ACHN (cell line): Measurements from ENCODE around the gene RNF157.
"Not testable (repeated sequence)": the region's sequence is repeated elsewhere in the genome, so short reads cannot be mapped to it uniquely, and the experiment has no call there.

Experiments
- DNase-seq: peaks from one replicate; pipeline ENCODE4 v3.0.0-alpha.2; 2015
- in situ Hi-C: cut with HindIII; loops from 2 replicates; pipeline ENCODE4 v1.10.0; 2017; ENCODE audit warnings: low sequenced_read_pairs, low pct_ligation_motif_present, low pct_unique_long_range_greater_than_20kb

Gene RNF157

GRCh38 chr17:76241691-76242255, 1.5 kb upstream of the RNF157 start:
- no peak for DNase-seq
- in situ Hi-C loops, result no loop called here

- in situ Hi-C loops, result no loop called here
- DNase-seq, result no peak
These were observed 878 bp upstream of the RNF157 start for GRCh38 chr17:76241204-76241538.

DNA sequence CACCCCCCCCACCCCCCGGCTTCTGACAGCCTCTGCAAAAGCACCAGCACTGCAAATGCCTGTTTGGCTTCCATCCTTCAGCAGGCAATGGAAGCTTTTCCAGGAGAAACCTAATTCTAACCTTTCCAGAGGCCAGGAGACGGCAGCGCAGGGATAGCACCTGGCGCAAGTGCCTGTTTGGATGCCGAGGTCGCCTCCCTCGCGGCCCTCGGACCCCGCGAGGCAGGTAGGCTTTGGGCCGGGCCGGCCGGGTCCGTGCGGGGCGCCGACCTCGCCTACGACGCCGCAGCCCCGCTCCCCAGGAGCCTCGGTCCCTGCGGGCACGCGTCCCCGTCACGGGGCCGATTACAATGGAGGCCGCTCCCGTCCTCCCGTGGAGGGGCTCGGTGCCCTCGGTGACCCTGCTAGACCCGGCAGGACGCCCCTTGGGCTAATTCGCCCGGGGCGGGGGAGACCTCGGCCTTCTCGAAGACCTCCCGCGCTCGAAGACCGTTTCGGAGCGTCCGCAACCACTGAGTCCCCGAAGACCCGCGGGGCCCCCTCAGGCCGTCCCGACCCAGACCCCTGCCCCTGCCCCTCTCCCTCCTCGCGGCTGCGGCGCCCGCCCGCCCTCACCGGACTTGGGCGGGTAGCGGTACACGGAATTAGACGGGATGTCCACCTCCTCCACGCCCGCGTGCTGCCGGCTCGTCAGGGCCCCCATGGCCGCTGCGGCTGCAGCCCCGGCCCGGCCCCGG, 587 bp downstream of the RNF157 start:
- in situ Hi-C loops, result no loop called here
- DNase-seq, result peak; percentile 20

DNA sequence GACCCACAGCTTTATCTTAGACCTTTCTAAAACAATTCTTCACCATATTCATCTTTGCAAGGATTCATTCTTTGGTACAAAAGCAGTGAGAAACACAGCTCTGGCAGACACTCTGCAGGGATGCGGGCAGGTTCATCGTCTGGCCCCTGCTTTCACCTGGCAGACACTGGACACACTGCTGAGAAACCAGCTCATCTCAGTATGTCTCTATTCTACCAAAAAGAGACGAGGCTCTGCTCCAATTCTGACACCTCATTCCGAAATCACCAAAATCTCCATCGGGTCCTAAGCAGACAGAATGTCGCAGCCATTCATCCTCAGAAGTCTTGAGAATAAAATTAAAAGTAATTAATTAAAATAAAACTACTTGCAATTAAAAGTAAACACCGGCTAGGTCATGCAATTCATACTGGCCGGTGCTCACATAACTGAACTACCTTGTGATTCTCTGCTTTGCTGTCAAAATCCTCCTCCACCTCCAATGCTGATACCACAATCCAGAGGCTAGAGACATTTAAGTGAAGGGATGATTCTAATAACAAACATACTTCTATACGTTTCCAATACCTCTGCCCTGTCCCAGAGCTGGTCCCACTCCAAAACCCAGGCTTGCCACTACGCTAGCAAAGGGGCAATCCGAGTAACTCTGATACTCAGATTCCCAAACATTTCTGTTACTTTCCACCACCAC, 1.3 kb downstream of the RNF157 start:
- DNase-seq, result no peak
- in situ Hi-C loops, result no loop called here

- in situ Hi-C loops, result no loop called here
- peak; percentile 72 for DNase-seq
These were observed 2.4 kb downstream of the RNF157 start for GRCh38 chr17:76237859-76238313.

DNA sequence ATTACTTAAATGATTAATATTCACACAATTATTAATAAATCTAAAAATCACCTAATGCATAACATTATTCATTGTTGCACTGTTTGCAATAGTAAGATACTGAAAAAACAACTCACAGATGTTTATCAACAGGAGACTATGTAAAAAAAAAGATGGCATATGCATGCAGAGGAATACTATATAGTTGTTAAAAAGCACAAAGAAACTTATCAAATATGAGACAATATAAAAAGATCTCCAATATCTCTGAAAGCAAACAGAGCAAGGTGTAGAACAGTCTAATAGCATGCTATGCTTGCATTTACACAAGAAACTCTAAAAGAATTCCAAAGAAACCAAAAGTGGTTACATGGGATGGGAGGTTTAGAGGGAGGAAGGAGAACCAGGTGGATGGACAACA, 3.7 kb downstream of the RNF157 start:
- no peak for DNase-seq
- in situ Hi-C loops, result no loop called here

DNA sequence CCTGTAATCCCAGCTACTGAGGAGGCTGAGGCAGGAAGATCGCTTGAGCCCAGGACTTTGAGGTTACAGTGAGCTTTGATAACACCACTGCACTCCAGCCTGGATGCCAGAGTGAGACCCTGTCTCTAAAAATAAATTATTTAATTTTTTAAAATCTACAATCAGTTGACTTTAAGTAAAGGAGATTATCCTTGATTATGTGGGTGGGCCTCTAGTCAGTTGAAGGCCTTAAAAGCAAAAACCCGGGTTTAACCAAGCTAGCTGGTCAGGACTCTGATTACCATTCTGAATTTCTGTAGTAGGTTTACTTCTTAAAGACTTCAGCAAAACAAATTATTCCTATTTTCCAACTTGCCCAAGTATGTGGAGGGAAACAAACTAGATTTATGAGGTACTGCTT, 4.4 kb downstream of the RNF157 start:
- DNase-seq, result no peak
- in situ Hi-C loops, result no loop called here

DNA sequence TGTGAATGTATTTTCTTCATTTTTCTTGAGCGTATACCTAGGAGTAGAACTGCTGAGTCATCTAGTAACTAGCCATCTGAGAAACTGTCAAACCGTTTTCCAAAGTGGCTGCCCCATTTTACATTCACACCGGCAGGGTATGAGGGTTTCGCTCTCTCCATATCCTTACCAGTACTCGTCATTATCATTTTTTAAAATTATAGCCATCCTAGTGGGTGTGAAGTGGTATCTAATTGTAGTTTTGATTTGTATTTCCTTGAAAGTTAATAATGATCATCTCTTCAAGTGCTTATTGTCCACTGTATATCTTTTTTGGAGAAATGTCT, 6.0 kb downstream of the RNF157 start:
- in situ Hi-C loops, result no loop called here

GRCh38 chr17:76233588-76234353, 6.5 kb downstream of the RNF157 start:
- no peak for DNase-seq
- in situ Hi-C loops, result no loop called here

More for the DNA sequence above, 6.0 kb downstream of the RNF157 start:
- DNase-seq, result no peak

GRCh38 chr17:76232342-76232741, 8.0 kb downstream of the RNF157 start:
- in situ Hi-C loops, result no loop called here
- DNase-seq, result no peak

GRCh38 chr17:76226749-76227148, 13.5 kb downstream of the RNF157 start:
- in situ Hi-C loops, DNase-seq: not testable (repeated sequence)

DNA sequence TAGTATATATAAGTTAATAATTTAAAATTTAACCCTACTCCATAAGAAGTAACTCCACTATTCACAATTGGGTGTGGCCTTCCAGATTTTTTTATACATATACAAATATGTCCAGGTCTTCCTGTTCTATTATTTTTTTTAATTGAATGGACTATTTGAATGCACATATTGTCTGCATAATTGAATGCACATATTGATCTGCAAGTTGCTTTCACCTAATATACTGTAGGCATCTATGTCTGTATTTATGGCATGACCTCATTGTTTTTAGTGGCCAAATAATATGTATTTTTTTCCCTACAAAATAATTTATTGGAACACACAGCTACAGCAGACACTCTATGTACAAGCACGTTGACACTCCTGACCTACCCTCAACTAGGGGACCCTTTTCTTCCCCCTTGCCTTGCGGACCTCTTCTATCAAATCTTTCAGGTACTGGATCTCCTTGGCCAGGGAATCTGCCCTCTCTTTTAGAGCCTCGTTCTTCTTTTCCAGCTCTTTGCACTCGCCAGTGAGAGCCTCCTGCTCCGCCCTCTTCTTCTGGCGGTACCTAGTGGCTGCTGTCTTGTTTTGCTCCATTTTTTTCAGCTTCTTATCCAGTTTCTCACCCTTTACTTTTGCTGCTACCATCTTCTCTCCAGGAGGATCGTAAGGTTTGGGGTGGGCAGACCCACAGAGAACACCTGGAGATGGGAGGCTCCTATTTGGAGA, 14.8 kb downstream of the RNF157 start:
- DNase-seq, in situ Hi-C loops: not testable (repeated sequence)

DNA sequence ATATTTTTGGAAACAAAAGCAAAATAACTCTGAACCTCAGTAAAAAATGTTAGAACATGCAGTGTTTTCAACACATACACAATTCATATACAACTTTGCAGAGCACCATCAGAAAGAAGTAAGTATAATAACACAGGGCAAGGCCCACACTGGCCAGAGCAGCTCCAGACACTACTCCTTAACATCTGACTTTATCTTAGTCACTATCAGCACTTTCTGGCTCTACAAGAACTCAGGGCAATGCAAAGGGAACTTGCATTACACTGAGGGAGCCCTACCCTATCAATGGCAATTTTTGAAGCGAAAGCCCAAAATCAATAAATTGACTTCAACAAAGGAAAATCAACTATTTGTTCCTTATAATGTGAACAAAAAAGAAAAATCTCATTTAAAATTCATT, 16.5 kb downstream of the RNF157 start:
- in situ Hi-C loops, result no loop called here
- no peak for DNase-seq

DNA sequence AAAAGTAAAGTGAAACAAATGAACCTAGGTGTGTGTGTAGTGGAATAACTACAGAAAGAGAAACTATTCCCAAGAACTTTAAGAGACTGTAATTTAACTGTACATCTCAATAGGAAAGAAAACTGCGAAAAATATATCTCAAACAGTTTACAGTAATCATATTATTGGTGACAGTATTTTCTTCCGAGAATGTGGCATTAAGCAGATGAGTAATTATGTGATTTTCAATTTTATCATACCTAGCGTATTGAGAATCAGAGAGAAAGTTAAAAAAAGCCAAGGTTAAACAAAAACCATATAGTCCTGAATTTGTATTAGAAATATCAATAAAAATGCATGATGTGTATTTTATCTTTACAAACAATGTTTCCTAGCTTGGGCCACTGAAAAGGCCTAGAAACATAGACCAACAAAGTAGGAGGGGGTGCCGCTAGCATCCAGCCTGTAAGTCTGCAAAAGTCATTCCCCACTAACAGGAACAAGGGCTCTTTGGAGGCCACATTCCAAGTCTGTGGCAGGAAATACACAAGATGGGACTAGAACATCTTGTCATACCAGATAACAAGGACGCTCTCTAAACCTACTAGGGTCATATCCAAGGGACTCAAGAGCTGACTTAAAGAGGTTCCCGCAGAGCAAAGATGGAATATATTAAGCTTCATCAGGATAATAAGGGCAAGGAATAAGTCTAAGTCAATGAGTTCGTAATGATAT, 20.5 kb downstream of the RNF157 start:
- in situ Hi-C loops, result no loop called here

GRCh38 chr17:76217081-76217480, 23.2 kb downstream of the RNF157 start:
- in situ Hi-C loops, result no loop called here
- no peak for DNase-seq

More for the DNA sequence above, 20.5 kb downstream of the RNF157 start:
- no peak for DNase-seq

- in situ Hi-C loops, result no loop called here
- DNase-seq, result no peak
These were observed 26.8 kb downstream of the RNF157 start for GRCh38 chr17:76213491-76213890.

DNA sequence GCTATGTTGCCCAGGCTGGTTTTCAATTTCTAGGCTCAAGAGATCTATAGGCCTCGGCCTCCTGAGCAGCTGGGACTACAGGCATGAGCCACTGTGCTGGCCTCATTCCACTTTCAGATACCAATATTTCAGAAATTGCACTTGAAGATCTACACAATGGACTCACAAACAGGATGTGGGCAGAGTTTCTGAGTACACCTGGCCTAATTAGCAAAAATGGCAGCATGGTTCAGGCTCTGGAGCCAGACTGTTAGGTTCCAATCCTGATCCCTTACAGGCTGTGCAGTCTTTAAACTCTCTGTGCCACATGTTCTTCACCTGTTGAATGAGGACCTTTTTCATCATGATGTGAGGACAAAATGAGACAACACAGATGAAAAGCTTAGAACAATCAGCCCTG, 32.2 kb downstream of the RNF157 start:
- no peak for DNase-seq
- in situ Hi-C loops, result no loop called here
